ENCODE data around the gene TEDC2.

TEDC2 gene

GRCh38 chr16:2451851-2452320 is 8.0 kb upstream of the TEDC2 start:
- no peak overlapping the region for H3K27ac ChIP-seq
- TF ChIP-seq CTCF (IDR thresholded peaks at IDR 0.05), result no peak
- no peak for TF ChIP-seq ZFX (IDR thresholded peaks at IDR 0.05; ENCODE audit: borderline replicate concordance)

- no peak for TF ChIP-seq CTCF (IDR thresholded peaks at IDR 0.05)
- no peak for TF ChIP-seq ZFX (IDR thresholded peaks at IDR 0.05; ENCODE audit: borderline replicate concordance)
Measured at GRCh38 chr16:2452650-2453049, 7.3 kb upstream of the TEDC2 start.

GRCh38 chr16:2455081-2455845 is 4.6 kb upstream of the TEDC2 start:
- H3K27ac ChIP-seq, result no peak overlapping the region
- TF ChIP-seq ZFX (IDR thresholded peaks at IDR 0.05; ENCODE audit: borderline replicate concordance) (no peak), CTCF (IDR thresholded peaks at IDR 0.05) (no peak)

More at GRCh38 chr16:2452650-2453049, 7.3 kb upstream of the TEDC2 start:
- H3K27ac ChIP-seq, result no peak overlapping the region

GRCh38 chr16:2456551-2457153 is 3.3 kb upstream of the TEDC2 start:
- TF ChIP-seq CTCF (IDR thresholded peaks at IDR 0.05) (no peak), ZFX (IDR thresholded peaks at IDR 0.05; ENCODE audit: borderline replicate concordance) (no peak)
- H3K27ac ChIP-seq, result peak overlapping the region; percentile 86; the same call in 1 of the 2 replicates

- TF ChIP-seq ZFX (IDR thresholded peaks at IDR 0.05; ENCODE audit: borderline replicate concordance) (no peak), CTCF (IDR thresholded peaks at IDR 0.05) (no peak)
- peak overlapping the region; percentile 86 for H3K27ac ChIP-seq
Measured at GRCh38 chr16:2457267-2457666, 2.6 kb upstream of the TEDC2 start.

- TF ChIP-seq CTCF (IDR thresholded peaks at IDR 0.05), result no peak
- TF ChIP-seq ZFX (IDR thresholded peaks at IDR 0.05; ENCODE audit: borderline replicate concordance), result no peak
- H3K27ac ChIP-seq, result peak overlapping the region; percentile 86
Measured at GRCh38 chr16:2457946-2458345, 2.0 kb upstream of the TEDC2 start.

All from 22Rv1 (cell line).